NCI-H510A treated with DMSO at 0.1 percent for 48 hours (cell line): ENCODE results near the gene EYA2.
"Not testable (repeated sequence)": the region's sequence is repeated elsewhere in the genome, so short reads cannot be mapped to it uniquely, and the experiment has no call there.

Experiments
- DNase-seq: peaks from one replicate; lab custom pipeline; 2025; lab: John Stamatoyannopoulos, UW

Gene EYA2

DNA sequence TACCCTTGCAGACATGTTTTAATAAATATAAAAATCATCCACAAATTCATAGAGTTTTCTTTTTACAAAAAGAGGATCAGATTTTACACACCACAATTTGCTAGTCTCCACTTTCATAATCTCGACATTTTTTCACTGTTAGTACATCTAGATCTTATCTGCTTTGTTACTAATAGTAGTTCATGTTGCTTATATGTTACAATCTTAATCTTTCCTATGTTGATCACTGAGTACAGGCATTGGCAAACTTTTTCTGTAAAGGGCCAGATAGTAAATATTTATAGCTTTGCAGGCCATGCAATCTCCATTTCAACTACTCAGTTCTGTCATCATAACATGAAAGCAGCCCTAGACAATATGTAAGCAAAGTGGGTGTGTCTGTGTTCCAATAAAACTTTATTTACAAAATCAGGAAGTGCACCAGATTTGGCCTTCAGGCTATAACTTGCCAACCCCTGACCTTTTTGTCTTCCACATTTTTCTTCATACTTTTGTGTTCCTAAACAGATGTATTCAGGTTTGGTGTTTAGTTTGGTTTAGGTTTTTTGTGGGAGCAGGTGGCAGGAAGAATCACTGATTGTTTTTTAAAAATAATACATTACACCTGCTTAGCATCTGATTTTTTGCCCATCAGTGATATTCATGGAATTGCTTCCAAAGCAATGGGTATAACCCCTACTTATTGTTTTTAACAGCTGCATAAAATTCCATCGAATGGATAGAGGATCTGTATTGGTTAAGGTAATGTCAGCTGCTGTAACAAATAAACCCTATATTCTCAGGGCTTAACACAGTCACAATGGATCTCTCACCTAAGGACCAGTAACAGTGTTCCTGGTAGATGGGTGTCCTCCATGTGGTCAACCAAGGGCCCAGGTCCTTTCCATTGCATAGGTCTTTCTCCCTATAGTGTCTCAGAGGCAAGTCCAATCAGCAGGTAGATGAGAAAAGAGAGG lies 61.2 kb downstream of the EYA2 start:
- no peak for DNase-seq

DNA sequence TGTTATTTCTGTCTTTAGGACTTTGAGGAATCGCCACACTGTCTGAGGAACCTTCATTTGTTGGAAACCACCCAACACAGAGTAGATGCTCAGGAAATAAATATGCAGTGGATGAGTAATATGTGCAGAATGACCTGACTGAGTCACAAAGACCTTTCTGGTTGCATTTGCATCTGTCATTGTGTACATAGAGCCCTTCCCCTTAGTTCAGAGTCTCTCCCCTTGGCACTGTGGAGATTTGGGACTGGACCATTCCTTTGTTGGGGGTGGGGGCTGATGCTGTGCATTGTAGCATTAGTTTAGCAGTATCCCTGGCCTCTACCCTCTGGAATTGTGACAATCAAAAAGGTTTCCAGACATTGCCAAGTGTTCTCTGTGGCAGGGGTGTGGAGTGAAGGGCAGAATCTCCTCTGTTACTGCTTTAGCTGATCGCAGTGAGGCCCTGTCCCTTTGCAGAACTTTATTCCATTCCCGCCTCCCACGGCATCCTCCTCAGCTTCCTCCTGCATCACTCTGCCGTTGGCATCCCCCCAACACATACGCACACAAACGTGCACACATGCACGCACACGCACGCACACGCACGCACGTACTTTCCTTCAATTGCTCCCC lies 64.5 kb downstream of the EYA2 start:
- no peak for DNase-seq

DNA sequence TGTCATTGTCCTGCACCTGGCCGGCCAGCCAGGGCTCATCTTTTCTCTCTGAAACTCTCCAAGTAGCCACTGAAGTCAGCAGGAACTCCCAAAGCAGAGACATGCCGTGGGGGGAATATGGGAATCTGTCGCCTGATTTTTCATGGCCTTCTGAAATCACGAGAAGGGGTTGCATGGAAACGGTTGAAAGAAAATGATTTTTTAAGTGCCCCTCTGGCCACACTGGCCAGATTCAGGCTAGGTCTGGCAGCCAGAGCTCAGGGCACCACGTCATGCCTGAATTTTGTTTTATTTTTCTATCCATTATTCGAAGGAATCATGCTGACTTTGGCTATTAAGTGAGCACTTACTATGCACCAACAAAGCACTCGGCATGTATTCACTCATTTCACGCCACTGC lies 65.2 kb downstream of the EYA2 start:
- DNase-seq = no peak

DNA sequence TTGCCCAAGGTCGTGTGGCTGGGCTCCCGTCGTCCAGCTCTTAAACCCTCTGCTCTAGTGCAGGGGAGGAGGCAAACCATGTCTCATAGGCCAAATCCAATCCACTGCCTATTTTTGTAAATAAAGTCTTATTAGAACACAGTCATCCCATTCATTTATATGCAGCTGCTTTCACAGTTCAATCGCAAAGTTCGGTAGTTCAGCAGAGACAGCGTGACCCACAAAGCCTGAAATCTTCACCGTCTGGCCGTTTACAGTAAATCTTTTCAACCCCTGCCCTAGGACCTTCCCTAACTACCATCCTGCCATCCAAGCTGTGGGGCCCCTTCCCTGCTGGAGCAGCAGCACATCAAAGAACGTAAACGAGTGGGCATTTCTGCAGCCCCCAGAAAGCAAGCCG lies 65.9 kb downstream of the EYA2 start:
- DNase-seq = no peak

DNA sequence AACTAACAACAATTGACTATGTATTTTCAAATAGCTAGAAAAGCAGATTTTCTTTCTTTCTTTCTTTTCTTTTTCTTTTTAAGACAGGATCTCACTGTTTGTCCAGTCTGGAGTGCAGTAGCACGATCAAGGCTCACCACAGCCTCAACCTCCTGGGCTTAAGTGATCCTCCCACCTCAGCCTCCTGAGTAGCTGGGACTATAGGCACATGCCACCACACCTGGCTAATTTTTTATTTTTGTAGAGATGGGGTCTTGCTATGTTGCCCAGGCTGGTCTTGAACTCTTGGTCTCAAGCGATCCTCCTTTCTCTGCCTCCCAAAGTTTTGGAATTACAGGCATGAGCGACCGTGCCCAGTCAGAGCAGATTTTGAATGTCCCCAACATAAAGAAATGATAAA lies 67.3 kb downstream of the EYA2 start:
- DNase-seq = not testable (repeated sequence)

DNA sequence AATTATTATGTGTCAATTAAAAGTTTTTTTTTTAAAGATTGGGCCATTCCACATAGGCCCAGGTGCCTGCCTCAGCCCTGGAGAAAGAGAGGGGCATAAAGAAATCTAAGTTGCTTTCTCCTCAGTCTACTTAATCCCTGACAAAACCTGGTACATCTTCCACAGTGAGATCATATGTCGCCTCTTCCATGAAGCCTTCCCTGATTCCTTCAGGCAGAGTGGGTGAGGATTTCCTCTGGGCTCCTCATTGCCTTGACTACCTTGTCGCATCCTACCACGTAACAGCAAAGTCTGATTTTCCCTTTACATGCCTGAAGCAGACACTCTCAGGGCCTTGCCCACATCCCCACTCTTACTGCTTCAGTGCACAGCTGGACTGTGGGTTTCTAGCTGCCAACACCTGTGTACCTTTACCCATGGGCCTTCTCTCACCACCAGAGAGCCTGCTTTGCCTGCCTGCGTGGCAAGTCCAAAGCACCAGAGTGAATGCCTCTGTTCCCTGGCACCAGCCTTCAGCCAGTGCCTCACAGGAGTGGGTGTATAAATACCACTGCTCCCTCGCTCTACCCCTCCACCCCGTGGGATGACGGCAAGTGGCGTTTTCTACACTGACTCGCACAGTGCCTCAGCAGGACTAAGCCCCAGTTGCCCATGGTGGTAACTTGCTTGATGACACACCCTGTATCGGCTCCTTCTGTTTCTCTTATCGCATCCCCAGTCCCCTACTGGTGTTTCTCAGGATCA lies 68.0 kb downstream of the EYA2 start:
- DNase-seq = no peak

DNA sequence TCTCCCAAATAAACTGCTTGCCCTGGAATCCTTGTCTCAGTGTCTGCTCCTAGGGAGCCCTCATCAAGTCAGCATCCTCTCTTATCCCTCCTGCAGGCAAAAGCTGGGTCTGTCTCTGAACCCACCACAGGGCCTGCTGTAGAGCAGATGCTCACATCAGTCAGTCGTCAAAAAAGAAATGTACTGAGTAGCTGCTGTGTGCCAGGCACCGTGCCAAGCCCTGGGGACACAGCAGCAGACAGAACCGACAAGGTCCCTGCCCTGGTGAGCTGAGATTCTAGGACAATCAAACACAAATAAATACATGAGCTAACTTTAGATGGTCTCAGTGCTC lies 68.5 kb downstream of the EYA2 start:
- DNase-seq = peak; percentile 45

DNA sequence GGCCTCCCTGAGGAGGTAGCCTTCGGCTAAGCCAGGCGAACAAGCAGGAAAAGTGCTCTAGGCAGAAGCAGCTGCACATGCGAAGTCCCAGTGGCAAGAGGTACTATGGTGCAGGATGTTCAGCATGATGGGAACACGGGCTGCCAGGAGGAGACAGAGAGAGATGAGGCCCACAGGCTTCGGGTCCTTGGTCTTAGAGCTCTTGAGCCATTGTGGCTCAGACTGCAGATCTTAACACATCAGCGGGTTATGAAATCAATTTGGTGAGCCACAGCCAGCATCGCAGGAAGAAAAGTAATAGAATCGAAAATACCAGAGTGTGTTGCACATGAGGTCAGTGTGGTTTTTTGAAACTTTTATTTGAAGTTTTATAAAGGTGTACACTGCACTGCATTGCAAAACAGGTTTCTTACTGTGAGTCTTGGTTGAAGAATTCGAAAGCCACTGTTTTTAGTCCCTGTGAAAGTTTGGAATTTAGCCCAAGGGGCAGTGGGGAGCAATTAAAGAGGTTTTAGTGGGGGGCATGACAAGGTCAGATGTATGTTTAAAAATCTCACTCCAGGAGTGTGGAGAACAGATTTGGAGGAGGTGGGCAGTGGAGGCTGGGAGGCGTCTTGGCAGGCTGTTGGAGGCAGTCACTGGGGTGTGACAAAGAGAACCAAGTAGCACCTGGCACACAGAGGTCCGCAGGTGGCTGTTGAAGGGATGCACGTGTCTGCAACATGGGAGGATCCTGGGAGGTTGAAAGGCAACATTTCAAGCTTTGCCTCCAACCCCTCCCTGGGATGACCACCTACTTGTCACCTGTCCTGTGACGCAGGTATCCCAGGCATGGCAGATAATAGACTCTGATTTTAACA lies 69.3 kb downstream of the EYA2 start:
- peak; percentile 78 for DNase-seq

DNA sequence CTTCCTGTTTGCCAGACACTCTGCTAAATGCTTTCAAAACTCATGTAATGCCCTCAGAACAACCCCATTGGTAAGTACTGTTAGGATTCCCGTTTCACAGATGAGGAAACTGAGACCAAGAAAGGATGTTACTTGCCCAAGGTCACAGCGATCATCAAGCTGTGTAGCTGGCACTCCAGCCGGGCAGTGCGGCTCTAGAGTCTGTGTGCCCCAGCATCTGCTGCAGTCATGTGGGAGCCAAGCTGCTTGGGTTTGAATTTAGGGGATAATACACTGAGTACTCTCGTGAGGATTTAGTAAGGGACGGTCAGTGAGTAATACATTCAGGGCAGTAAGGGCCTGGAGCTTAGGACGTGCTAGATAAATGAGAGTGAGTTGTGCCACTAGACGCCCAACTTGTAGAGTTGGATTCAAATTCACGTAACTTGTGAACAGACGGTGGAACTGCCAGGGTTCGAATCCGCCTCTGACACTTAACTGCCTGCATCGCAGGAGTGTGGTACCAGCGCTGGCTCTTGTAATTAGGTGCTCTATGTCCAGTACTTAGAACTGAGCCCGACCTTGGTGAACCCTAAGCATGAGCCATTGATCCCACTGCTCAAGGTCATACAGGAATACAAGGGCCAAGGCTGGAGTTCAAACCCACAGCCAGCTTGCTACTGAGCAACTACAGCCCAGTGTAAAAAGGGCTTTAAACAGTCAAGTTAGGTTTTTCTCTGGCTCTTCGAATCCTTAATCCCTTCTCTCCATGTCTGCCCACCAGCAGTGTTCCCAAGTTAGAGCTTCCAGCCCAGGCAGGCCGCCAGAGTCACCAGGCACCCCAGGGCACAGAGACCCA lies 70.2 kb downstream of the EYA2 start:
- no peak for DNase-seq

DNA sequence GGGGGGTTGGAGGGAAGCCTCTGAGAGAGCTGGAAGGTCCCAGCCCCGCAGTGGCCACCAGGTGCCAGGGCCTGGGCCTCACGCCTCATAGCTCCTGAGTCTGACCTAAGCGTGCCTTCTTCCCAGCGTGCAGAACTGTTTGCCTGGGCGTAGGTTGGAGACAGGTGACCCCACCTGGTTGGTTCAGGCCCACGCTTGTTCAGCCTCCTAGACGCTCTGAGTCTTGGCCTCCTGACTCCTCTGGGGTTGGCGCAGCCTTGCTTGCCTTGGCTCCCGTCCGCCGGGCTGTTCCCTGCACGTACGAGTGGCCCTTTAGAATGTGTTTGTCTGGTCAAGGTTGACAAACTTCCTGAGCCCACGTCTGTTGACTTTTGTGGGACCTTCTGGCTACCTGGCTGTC lies 70.8 kb downstream of the EYA2 start:
- peak; percentile 92 for DNase-seq

DNA sequence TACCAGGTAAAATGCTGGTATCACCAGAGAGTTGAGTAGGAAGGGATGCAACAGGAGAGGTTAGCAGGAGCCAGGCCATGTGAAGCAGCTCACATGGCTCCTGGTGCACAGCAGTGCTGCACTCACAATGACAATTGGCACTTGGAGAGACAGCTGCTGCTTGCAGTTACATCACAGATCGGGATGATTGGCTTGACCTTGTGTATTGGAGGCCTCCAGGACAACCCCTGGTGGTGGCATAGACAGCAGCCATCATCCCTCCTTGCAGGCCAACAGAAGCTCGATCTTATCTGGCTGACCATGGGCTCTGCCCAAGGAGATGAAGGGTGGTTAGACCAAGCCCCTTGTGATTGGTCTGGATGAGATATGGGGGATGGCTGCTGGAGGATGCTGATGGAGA lies 73.0 kb downstream of the EYA2 start:
- peak; percentile 40 for DNase-seq

DNA sequence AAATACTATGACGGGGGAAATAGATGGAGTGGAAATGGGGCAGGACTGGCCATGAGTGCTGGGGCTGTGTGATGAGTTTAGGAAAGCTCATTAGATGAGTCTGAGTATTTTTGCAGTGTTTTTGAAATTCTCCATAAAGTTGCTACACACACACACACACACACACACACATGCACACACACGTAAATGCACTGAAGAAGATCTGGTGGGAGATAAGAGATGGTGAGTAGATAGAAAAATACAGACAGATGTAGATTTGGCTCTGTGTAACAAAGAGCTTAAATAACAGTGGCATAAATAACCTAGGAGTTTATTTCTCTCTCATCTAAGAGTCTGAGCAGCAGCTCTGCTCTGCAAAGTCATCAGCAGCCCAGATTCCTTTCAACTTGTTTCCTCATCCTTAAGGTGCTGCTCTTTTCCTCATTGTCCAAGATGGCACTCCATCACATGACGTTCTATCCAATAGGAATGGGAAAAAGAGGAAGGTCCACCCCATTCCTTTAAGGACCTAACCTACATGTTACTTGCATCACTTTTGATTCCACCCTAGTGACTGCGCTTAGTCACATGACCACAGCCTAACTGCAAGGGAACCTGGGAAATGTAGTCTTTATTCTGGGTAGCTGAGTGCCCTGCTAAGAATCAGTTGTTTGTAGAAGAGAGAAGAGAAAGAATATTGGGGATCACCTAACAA lies 76.4 kb downstream of the EYA2 start:
- peak; percentile 63 for DNase-seq

DNA sequence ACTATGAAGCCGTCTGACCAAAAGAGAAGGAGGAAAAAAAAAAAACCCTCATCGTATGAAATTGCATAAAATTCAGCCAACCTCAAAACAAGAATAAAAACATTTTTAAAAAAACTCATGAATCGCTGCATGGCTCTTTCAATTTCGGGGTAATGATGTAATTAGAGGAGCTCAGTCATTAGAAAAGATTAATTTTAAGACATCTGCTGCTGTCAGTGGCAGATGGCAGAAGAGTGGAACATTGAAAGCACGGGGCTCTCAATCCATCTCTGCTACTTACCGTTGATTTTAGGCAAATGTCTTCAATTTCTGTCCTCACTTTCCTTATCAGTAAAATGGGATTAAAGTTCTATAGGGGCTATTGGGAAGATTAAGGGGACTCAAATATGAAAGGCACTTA lies 79.1 kb downstream of the EYA2 start:
- no peak for DNase-seq

DNA sequence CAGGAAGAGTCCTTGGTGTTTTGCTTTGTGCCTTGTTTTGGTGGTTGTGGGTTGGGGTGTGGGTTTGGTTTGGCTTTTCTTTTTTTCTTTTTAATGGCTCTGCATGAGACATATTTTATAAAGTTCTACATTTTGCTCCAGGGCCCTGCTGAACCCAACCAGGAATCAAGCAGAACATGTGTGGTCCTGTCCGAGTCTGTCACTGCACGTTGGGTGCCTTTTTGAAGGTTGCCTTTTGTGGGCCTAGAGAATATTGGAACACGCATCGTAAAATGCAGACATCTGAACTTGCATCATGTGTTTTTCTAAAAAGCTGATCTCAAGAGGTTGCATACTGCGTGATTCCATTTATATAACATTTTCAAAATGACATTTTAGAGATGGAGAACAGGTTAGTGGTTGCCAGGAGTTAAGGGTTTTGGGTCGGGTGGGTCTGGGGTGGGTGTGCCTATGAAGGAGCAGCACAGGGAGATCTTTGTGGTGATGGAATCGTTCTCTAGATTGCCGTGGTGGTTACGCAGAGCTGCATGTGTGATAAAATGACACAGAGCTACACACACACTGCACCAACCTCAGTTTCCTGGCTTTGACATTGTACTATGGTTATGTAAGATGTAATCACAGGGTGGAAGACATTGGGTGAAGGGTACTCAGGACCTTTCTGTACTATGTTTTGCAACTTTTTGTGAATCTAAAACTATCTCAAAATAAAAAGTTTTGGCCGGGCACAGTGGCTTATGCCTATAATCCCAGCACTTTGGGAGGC lies 80.2 kb downstream of the EYA2 start:
- no peak for DNase-seq

DNA sequence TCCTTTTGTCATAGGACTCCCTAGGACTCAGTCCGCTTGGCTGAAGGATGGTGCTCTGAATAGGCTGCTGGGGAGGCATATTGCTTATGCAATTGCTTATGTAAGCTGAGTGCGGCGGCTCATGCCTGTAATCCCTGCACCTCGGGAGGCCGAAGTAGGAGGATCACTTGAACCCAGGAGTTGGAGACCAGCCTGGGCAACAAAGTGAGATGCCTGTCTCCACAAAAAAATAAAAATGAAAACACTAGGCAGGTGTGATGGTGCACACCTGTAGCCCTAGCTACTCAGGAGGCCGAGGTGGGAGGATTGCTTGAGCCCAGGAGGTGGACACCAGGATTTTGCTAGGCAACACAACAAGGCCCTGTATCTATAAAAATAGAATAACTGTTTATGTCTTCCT lies 81.3 kb downstream of the EYA2 start:
- no peak for DNase-seq

DNA sequence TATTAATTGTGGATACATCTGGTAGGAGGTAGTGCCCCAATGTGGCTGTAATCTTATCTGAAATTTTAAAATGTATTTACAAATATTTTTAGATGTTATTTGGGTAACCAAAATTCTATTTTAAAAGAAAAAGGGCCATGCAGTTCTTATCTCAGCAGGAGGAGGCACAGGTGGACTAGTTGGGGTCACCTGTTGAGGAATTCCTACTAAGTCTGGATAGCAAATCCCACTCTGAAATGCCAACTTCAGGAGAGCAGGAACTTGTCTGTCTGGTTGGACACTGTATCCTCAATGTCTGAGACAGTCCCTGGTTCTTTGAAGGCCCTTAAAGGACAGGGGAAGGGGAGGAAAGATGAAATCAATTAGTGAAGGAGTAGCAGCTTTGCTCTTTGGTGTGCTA lies 82.6 kb downstream of the EYA2 start:
- DNase-seq = no peak

DNA sequence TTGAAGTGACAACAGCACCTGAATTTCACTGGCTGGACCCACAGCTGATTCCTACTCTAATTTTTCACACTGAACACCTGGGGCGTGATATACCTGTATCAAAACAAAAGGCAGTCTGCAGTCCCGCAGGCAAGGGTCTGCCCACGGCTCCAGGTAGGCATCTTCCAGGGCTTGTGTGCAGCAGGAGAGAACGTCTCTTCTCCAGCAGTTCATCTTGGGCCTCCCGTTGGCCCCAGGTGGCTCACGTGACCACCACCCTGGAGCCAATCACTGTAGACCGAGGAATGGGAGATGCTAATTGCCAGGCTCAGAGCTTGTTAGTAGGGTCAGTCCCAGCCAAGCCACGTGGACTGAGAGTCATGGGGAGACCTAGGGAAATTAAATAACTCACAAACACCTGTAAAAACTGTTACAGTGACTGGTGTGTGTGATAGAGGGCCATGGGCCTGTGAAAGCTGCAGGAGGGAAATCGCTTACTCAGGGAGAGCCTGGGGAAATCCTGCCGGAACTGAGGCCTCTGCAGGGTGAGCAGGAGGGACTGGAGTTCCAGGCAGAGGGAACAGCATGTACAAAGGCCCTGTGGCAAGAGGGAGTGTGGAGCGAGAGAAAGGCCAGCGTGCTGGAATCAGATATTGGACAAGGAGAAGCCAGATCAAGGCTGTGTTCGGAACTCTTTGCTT lies 83.4 kb downstream of the EYA2 start:
- no peak for DNase-seq

DNA sequence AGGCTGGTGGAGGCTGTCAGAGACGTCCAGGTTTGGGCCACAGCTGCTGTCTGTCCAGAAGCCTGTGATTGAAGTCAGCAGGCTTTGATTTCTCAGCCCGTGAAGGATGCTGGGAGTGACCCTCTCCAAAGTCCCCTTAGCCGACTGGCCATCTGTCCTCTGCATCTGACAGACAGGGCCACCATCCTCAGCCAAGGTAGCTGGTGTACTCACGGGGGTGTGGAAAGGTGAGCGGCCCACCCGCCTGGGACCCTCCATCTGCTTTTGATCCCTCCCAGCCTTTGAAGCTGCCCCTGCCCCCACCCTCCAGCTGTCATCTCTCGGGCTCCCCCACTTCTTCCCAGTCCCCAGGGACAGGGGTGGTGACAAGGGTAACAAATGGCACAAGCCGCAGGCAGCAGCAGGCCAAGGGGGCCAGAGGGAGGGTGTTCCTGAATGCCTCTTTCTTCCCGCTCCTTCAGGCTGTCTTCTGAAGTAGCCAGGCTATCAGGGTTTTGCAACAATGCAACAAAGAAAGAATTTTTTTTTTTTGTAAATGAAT lies 84.4 kb downstream of the EYA2 start:
- DNase-seq = no peak
